HG02678 (cell line): ENCODE measurements around the gene ADGRV1.
"Not testable (repeated sequence)": the region's sequence is repeated elsewhere in the genome, so short reads cannot be mapped to it uniquely, and the experiment has no call there.

Experiments used
- ATAC-seq: cut with Tn5 transposase; IDR thresholded peaks from one replicate; pipeline ENCODE4 v1.9.1; 2021; ENCODE audit warnings: mild to moderate bottlenecking, moderate library complexity; ENCODE audit not compliant: unreplicated experiment

ADGRV1 gene

DNA sequence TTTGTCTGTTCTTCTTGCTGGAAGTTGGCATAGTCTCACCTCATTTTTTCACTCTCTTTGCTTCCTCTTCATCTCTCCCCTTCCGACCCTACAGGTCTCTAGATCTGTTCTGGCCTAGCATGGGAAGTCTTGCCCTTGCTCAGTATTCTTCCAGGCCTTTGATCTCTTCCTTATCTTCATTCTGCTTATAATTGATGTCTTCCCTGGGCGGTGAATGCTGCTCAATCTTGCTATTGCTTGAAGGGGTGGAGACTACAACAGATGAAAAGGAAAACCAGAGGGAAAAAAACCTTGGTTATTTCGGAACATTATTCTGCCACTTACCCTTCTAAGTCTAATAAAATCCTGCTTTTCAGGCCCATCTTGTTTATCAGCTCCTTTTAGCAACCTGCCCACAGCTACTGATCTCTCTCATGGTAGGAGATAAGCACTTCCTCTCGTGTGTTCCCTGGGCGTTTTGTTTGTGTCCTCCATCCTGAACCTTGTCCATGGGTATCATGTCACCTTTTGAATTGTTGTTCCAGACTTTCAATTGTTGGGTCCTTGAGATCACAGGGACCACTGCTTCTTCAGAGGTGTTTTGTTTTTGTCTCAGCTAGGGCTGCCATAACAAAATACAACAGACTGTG is 375.6 kb downstream of the ADGRV1 start:
- no peak for ATAC-seq

DNA sequence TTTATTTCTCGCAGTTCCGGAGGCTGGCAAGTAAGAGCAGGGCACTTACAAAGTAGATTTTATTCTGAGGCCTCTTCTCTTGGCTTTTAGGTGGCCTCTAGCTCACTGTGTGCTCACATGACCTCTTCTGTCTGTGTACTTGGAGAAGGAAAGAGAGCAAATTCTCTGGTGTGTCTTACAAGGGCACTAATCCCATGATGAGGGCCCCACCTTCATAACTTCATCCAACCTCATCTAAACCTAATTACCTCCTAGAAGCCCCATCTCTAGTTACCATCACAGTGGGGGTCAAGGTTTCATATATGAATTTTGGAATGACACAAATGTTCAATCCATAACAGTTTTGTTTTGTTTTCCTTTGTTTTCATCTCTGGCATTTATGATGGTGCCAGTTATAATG is 376.1 kb downstream of the ADGRV1 start:
- no peak for ATAC-seq

GRCh38 chr5:90939211-90939610 is 380.6 kb downstream of the ADGRV1 start:
- no peak for ATAC-seq

DNA sequence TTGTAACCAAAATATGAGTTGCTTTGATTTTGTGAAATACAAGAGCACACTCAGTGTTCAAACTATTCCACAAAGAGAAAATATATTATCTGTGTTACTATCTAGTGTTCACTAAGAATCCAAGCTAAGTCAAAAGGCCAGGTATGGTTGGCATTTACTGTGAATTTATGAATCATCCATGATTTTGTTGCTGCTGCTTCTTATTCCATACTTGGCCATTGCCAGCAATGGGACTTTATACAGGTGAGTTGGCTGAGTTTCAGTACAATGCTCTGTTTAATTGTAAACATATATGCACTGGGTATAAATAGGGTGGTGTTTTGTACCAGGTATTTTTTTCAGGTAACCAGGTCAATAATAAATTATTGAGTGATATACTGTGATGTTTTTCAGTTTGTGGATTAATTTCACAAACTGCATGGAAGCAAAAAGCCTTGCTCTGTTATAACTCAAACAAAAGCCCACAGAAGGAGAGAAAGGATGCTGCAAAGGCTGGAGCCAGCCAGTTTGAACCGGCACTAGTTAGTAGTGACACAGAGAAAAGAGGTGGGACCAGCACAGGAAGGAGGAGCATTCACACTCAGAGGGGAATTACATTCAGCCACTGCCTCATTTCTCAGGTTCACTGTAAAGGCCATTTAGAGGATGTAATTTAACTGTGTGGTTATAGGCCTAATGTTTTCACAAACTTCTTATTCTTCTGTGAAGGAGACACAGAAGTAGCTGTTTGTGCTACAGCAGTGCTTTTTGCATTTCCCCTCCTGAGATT is 381.8 kb downstream of the ADGRV1 start:
- peak; percentile 99 for ATAC-seq

- no peak for ATAC-seq
Observed at GRCh38 chr5:90941002-90941720, 382.6 kb downstream of the ADGRV1 start.

- no peak for ATAC-seq
Observed at GRCh38 chr5:90944116-90944515, 385.5 kb downstream of the ADGRV1 start.

DNA sequence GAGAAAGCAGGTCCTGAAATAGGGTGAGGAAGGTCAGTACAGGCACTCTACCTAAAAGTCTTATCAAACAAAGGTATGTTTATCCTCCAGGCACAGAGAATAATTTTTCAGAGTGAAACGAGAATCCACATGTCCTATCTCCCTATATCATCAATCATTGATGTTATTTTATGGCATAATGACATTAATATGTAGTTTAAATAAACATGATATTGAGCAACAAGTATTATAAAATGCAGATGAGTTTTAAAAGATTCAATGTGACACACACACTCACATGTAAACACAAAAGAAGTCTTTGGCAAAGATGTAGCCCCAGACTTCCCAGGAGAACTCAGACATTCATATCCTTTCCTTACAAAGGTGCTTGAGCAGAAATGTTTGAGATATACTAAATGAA is 389.1 kb downstream of the ADGRV1 start:
- no peak for ATAC-seq

DNA sequence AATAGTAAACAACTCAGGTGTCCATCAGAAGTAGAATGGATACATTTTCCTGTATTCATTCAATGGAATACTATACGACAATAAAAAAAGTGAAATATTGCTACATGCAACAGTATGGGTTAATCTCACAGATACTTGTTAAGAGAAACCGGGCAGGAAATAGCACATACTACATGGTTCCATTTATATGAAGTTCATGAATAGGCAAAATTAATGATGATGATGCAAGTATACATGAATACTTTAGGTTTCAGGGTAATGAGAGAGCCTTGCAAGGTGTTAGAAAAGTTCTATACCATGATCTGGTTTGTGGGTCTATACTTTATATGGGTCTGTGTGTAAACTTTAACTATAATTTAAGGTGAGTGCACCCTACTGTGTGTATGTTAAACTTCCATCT is 390.4 kb downstream of the ADGRV1 start:
- ATAC-seq = no peak

- ATAC-seq = peak; percentile 75
Observed at GRCh38 chr5:90949469-90950358, 391.1 kb downstream of the ADGRV1 start.

- ATAC-seq = no peak
Observed at GRCh38 chr5:90955001-90955635, 396.5 kb downstream of the ADGRV1 start.

DNA sequence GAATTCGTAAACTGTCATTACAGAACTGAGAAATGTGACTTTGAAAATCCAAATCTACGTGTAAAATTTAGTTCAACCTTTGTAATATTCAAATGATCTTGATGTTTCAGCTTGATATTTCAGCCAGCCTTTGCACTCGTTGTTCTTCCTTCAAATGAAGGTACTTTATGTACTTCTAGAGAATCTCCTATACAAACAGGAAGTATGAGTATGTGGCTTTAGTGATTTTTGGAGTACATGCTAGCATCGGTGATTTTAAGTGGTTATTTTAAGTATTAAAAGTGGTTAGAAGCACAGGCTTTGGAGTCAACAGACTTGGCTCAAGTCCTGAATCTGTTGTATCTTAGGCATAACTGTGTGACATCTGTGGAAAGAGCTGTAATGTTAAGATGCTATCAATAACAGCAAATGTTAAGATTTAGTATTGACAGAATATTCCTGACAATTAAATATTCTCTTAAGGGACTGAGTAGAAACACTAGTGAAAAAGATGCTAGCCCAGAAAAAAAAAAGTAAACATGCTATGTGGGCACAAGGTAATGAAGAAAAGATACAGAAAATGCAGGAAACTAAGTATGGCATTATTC is 398.0 kb downstream of the ADGRV1 start:
- ATAC-seq = no peak

GRCh38 chr5:90957906-90958305 is 399.3 kb downstream of the ADGRV1 start:
- ATAC-seq = no peak

GRCh38 chr5:90959262-90959661 is 400.7 kb downstream of the ADGRV1 start:
- no peak for ATAC-seq

- no peak for ATAC-seq
Observed at GRCh38 chr5:90962481-90962880, 403.9 kb downstream of the ADGRV1 start.

DNA sequence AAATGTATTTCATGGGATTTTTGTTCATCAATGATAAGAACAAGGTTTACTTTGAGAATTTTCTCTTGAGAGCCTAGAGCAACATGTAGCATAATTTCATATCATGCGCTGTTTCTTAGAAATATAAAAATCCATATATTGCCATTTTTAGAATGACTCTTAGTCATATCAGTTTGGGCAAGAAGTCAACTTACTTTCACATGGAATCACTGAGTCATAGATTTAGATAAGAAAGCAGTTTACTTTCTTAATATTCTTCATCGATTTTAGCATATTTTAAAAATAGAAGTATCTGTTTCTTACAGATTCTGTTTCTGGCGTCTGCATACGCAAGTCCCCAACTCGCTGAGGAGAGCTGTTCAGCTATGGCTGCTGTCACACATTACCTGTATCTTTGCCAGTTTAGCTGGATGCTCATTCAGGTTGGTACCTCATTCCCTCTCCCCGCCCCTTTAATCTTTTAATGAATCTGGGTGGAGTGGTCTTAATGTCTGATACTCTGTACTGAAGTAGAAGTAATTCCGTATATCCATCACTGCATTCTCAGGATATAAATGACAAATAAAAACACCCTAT is 406.6 kb downstream of the ADGRV1 start:
- ATAC-seq = no peak

GRCh38 chr5:90967443-90967842 is 408.8 kb downstream of the ADGRV1 start:
- ATAC-seq = no peak

DNA sequence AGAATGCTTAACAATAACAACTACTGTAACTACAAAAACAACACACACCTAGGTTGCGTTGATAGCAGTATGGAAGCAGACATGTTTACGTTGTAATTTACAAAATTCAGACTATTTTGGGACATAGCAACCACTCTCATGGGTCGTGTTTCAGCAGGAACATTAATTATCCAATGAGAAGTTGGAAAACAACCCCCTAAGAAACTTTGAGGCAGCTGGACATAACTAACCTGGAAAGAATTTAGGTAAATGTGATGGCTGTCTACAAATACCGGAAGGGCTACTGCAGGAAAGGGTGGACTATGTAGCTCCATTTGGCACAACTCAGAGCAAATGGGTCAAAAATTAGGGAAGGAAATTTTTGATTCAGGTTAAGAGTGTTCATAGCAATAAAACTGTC is 409.3 kb downstream of the ADGRV1 start:
- ATAC-seq = no peak

- ATAC-seq = no peak
Observed at GRCh38 chr5:90968319-90968718, 409.7 kb downstream of the ADGRV1 start.

DNA sequence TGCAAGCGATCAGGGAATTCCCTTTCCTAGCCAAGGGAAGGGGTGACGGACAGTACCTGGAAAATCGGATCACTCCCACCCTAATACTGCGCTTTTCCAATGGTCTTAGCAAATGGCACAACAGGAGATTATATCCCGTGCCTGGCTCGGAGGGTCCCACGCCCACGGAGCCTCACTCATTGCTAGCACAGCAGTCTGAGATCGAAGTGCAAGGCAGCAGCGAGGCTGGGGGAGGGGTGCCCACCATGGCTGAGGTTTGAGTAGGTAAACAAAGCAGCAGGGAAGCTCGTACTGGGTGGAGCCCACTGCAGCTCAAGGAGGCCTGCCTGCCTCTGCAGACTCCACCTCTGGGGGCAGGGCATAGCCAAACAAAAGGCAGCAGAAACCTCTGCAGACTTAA is 411.3 kb downstream of the ADGRV1 start:
- not testable (repeated sequence) for ATAC-seq

GRCh38 chr5:90981177-90981576 is 422.6 kb downstream of the ADGRV1 start:
- no peak for ATAC-seq
